HG03575 (cell line): Measurements from ENCODE around the gene TNFAIP1.
"Not testable (repeated sequence)": the region's sequence is repeated elsewhere in the genome, so short reads cannot be mapped to it uniquely, and the experiment has no call there.

Experiments
- ATAC-seq: cut with Tn5 transposase; IDR thresholded peaks from one replicate; pipeline ENCODE4 v1.9.1; 2021; ENCODE audit not compliant: unreplicated experiment, insufficient number of reproducible peaks, low FRiP score; ENCODE audit errors: extremely low read depth

TNFAIP1 gene

GRCh38 chr17:28335201-28335958, at the start of gene TNFAIP1, which contains the start of gene IFT20:
TSS of gene TNFAIP1 (plus strand) at chr17:28335761. CDS start at chr17:28339522, 3,761 bp downstream.
TSS of gene IFT20 (minus strand) at chr17:28335472. CDS start at chr17:28331985, 3,487 bp downstream.
- peak; percentile 77 for ATAC-seq

GRCh38 chr17:28285965-28286364, 49.6 kb upstream of the TNFAIP1 start:
- ATAC-seq = no peak

- no peak for ATAC-seq
Observed at GRCh38 chr17:28290703-28291102, 44.9 kb upstream of the TNFAIP1 start.

- ATAC-seq = no peak
Observed at GRCh38 chr17:28291780-28292330, 43.7 kb upstream of the TNFAIP1 start.

- not testable (repeated sequence) for ATAC-seq
Observed at GRCh38 chr17:28292878-28293277, 42.7 kb upstream of the TNFAIP1 start.

- ATAC-seq = no peak
Observed at GRCh38 chr17:28293994-28294393, 41.6 kb upstream of the TNFAIP1 start.

GRCh38 chr17:28295677-28296578, 39.6 kb upstream of the TNFAIP1 start:
- no peak for ATAC-seq

GRCh38 chr17:28298449-28298848, 37.1 kb upstream of the TNFAIP1 start:
- no peak for ATAC-seq

- no peak for ATAC-seq
Observed at GRCh38 chr17:28306954-28307401, 28.6 kb upstream of the TNFAIP1 start.

- no peak for ATAC-seq
Observed at GRCh38 chr17:28313841-28314240, 21.7 kb upstream of the TNFAIP1 start.

- no peak for ATAC-seq
Observed at GRCh38 chr17:28315846-28316705, 19.5 kb upstream of the TNFAIP1 start.

GRCh38 chr17:28317099-28317965, 18.2 kb upstream of the TNFAIP1 start:
- ATAC-seq = no peak

- ATAC-seq = no peak
Observed at GRCh38 chr17:28317966-28318758, 17.4 kb upstream of the TNFAIP1 start.

GRCh38 chr17:28318759-28319597, 16.6 kb upstream of the TNFAIP1 start, which contains the start of gene TMEM97:
TSS of gene TMEM97 (plus strand) at chr17:28319200. CDS start at chr17:28319240, 40 bp downstream.
- ATAC-seq = peak; percentile 57

- ATAC-seq = no peak
Observed at GRCh38 chr17:28319598-28319935, 16.0 kb upstream of the TNFAIP1 start.
